H9 (cell line): ENCODE measurements around the gene YPEL1. TPM values are rescaled to one million over a fixed set of nuclear protein-coding genes. Genes with fewer than 3 reads are reported as not detected.

ENCODE experiments used
- DNase-seq: peaks from one replicate; pipeline ENCODE4 v3.0.0-alpha.2; 2017
- H2AFZ ChIP-seq: one replicate; pipeline ENCODE4 v1.6.1; 2013; ENCODE audit warnings: mild to moderate bottlenecking, low read length, control low read depth, moderate library complexity
- H2AK5ac ChIP-seq: 2 replicates; pipeline ENCODE4 v1.6.1; 2013; ENCODE audit warnings: low read length, control low read depth, mixed read lengths; ENCODE audit not compliant: insufficient read length
- H2BK120ac ChIP-seq: one replicate; pipeline ENCODE4 v1.6.1; 2013; ENCODE audit warnings: low read depth, mild to moderate bottlenecking, low read length, control low read depth, inconsistent platforms; ENCODE audit not compliant: poor library complexity, severe bottlenecking
- H2BK12ac ChIP-seq: 2 replicates; pipeline ENCODE4 v1.6.1; 2013; ENCODE audit warnings: low read length, control low read depth, mixed read lengths, low read depth; ENCODE audit not compliant: insufficient read length
- H2BK15ac ChIP-seq: 2 replicates; pipeline ENCODE4 v1.6.1; 2013; ENCODE audit warnings: low read depth, low read length, control low read depth
- H2BK20ac ChIP-seq: one replicate; pipeline ENCODE4 v1.6.1; 2013; ENCODE audit warnings: low read depth, mild to moderate bottlenecking, low read length, control low read depth, inconsistent platforms; ENCODE audit not compliant: poor library complexity, severe bottlenecking
- H2BK5ac ChIP-seq: 2 replicates; pipeline ENCODE4 v1.6.1; 2013; ENCODE audit warnings: low read length, control low read depth, mixed read lengths; ENCODE audit not compliant: insufficient read length
- H3K14ac ChIP-seq: 2 replicates; pipeline ENCODE4 v1.6.1; 2013; ENCODE audit warnings: low read length, control low read depth; ENCODE audit not compliant: insufficient read depth
- H3K18ac ChIP-seq: 2 replicates; pipeline ENCODE4 v1.6.1; 2013; ENCODE audit warnings: low read depth, mild to moderate bottlenecking, mixed read lengths, low read length, control low read depth; ENCODE audit not compliant: insufficient read length
- H3K23ac ChIP-seq: 2 replicates; pipeline ENCODE4 v1.6.1; 2013; ENCODE audit warnings: low read length, control low read depth, mixed read lengths, low read depth; ENCODE audit not compliant: insufficient read length
- H3K23me2 ChIP-seq: 2 replicates; pipeline ENCODE4 v1.6.1; 2013; ENCODE audit warnings: low read depth, mild to moderate bottlenecking, mixed read lengths, low read length, control low read depth; ENCODE audit not compliant: insufficient read length, poor library complexity, severe bottlenecking
- H3K27ac ChIP-seq: 2 replicates; pipeline ENCODE4 v1.5.1; 2013; ENCODE audit warnings: low read length, control low read depth, mixed read lengths, low read depth; ENCODE audit not compliant: insufficient read length
- H3K27me3 ChIP-seq: 2 replicates; pipeline ENCODE4 v1.6.1; 2013; ENCODE audit warnings: low read length, control low read depth, inconsistent platforms; ENCODE audit not compliant: insufficient read depth
- H3K4ac ChIP-seq: 2 replicates; pipeline ENCODE4 v1.6.1; 2013; ENCODE audit warnings: low read depth, mild to moderate bottlenecking, control low read depth, inconsistent platforms, low read length, moderate library complexity
- H3K4me1 ChIP-seq: 2 replicates; pipeline ENCODE4 v1.6.1; 2013; ENCODE audit warnings: low read length, control low read depth, inconsistent platforms; ENCODE audit not compliant: insufficient read depth
- H3K4me2 ChIP-seq: 2 replicates; pipeline ENCODE4 v1.6.1; 2013; ENCODE audit warnings: low read length, control low read depth, mixed read lengths; ENCODE audit not compliant: insufficient read length, insufficient read depth
- H3K56ac ChIP-seq: 2 replicates; pipeline ENCODE4 v1.6.1; 2013; ENCODE audit warnings: low read depth, mild to moderate bottlenecking, mixed read lengths, low read length, control low read depth; ENCODE audit not compliant: insufficient read length
- H3K79me1 ChIP-seq: 2 replicates; pipeline ENCODE4 v1.6.1; 2013; ENCODE audit warnings: low read depth, mild to moderate bottlenecking, moderate library complexity, low read length, control low read depth, inconsistent platforms; ENCODE audit not compliant: insufficient read depth, poor library complexity, severe bottlenecking
- H3K79me2 ChIP-seq: 2 replicates; pipeline ENCODE4 v1.6.1; 2013; ENCODE audit warnings: low read length, control low read depth, inconsistent platforms; ENCODE audit not compliant: insufficient read depth
- H3K9ac ChIP-seq: 2 replicates; pipeline ENCODE4 v1.6.1; 2013; ENCODE audit warnings: low read length, control low read depth, mixed read lengths; ENCODE audit not compliant: insufficient read length; ENCODE audit errors: extremely low read depth
- H3K9me3 ChIP-seq: one replicate; pipeline ENCODE4 v1.6.1; 2013; ENCODE audit warnings: low read depth, low read length, inconsistent platforms; ENCODE audit not compliant: control insufficient read depth
- H3T11ph ChIP-seq: one replicate; pipeline ENCODE4 v1.6.1; 2013; ENCODE audit warnings: mild to moderate bottlenecking, low read length, control low read depth, inconsistent platforms
- H4K20me1 ChIP-seq: one replicate; pipeline ENCODE4 v1.6.1; 2013; ENCODE audit not compliant: control insufficient read depth, insufficient read length, insufficient read depth
- H4K5ac ChIP-seq: 2 replicates; pipeline ENCODE4 v1.6.1; 2013; ENCODE audit warnings: low read depth, mild to moderate bottlenecking, mixed read lengths, low read length, control low read depth; ENCODE audit not compliant: insufficient read length
- H4K8ac ChIP-seq: replicated peaks from 2 replicates; pipeline ENCODE4 v1.6.1; 2013; ENCODE audit warnings: low read length, control low read depth, mixed read lengths, low read depth; ENCODE audit not compliant: insufficient read length
- H4K91ac ChIP-seq: 2 replicates; pipeline ENCODE4 v1.6.1; 2013; ENCODE audit warnings: low read depth, mild to moderate bottlenecking, moderate library complexity, mixed read lengths, low read length, control low read depth; ENCODE audit not compliant: insufficient read length
- H3K27ac Mint-ChIP-seq, 3 experiments: 2 replicates in 2 of 3; 3 replicates in 1 of 3; pipeline ENCODE4 v1.8.0; 2020 to 2021; ENCODE audit warnings: mixed read lengths in 3 of 3, mild to moderate bottlenecking in 1 of 3, moderate library complexity in 1 of 3
- H3K27me3 Mint-ChIP-seq: 2 replicates; pipeline ENCODE4 v1.8.0; 2021; ENCODE audit warnings: low read depth, mild to moderate bottlenecking, moderate library complexity, mixed read lengths
- H3K36me3 Mint-ChIP-seq, 3 experiments: 2 replicates in 2 of 3; 3 replicates in 1 of 3; pipeline ENCODE4 v1.8.0; 2020 to 2021; ENCODE audit warnings: low read depth in 3 of 3, mixed read lengths in 3 of 3; ENCODE audit not compliant: insufficient read depth in 1 of 3
- H3K4me1 Mint-ChIP-seq, 2 experiments: 2 replicates each; pipeline ENCODE4 v1.8.0; 2020; ENCODE audit warnings: mixed read lengths in 2 of 2
- H3K4me3 Mint-ChIP-seq, 2 experiments: 2 replicates in 1 of 2; 3 replicates in 1 of 2; pipeline ENCODE4 v1.8.0; 2020 to 2021; ENCODE audit warnings: mild to moderate bottlenecking in 2 of 2, mixed read lengths in 2 of 2, moderate library complexity in 1 of 2
- H3K9me3 Mint-ChIP-seq, 2 experiments: 2 replicates in 1 of 2; 3 replicates in 1 of 2; pipeline ENCODE4 v1.8.0; 2020; ENCODE audit warnings: mild to moderate bottlenecking in 2 of 2, mixed read lengths in 2 of 2, moderate library complexity in 1 of 2
- WGBS: extraction: QIAGEN DNeasy Blood & Tissue Kit; methylation state at CpG from one replicate; pipeline ENCODE4 v1.1.7; 2013; ENCODE audit warnings: missing lambda C conversion rate, low lambda C conversion rate, mixed read lengths; ENCODE audit not compliant: insufficient read length; ENCODE audit errors: extremely low coverage; 5-methylcytosine and 5-hydroxymethylcytosine counted together
- total RNA-seq: library from RNA; stranded (reverse); gene quantifications from 2 replicates; pipeline ENCODE4 v1.2.1, GENCODE V29; 2021
- TF ChIP-seq, protein P1 (sequence below): fragments of 200-600 bp; sonication (generic); conservative IDR thresholded peaks from 3 replicates; pipeline ENCODE4 v1.8.0; 2021; ENCODE audit warnings: antibody characterized with exemption, mild to moderate bottlenecking

YPEL1 gene
- total RNA-seq, 1 experiment from 2014 or later = 5.4 TPM

- Histone ChIP-seq H3K23ac (no peak overlapping the region), H3K9ac (no peak overlapping the region), H4K5ac (no peak overlapping the region), H4K8ac (no peak overlapping the region), H3K4me2 (no peak overlapping the region), H2BK15ac (no peak overlapping the region), H3K23me2 (no peaks in the 10 kb centered on the region), H2BK20ac (no peak overlapping the region), H3K18ac (no peak overlapping the region), H2BK5ac (no peak overlapping the region), H4K91ac (no peak overlapping the region), H2BK12ac (no peak overlapping the region), H3K4me1 (no peaks in the 10 kb centered on the region), H3K9me3 (no peaks in the 10 kb centered on the region), H3K14ac (no peak overlapping the region), H2BK120ac (no peak overlapping the region), H3K56ac (no peak overlapping the region), H3T11ph (no peak overlapping the region), H3K79me1 (no peaks in the 10 kb centered on the region), H3K79me2 (peaks cover 3% of the 10 kb centered on the region; the same call in 1 of the 2 replicates), H3K27ac (no peak overlapping the region), H4K20me1 (no peaks in the 10 kb centered on the region), H2AFZ (no peak overlapping the region), H2AK5ac (no peak overlapping the region), H3K4ac (no peak overlapping the region), H3K27me3 (no peaks in the 10 kb centered on the region)
- Mint-ChIP-seq H3K27me3 (no peaks in the 10 kb centered on the region), H3K9me3 (no peaks in the 10 kb centered on the region), H3K4me3 (no peak overlapping the region), H3K4me1 (peaks cover 0 to 9% of the 10 kb centered on the region in 2 experiments; a peak in 2 of 4 replicates), H3K36me3 (peaks cover 4 to 17% (median 10%) of the 10 kb centered on the region in 3 experiments; a peak in 6 of 7 replicates), H3K27ac (no peak overlapping the region)
- no CpG with 5 or more reads among the region's 4 CpGs for WGBS
- no peak for DNase-seq
- TF ChIP-seq, protein P1, sequence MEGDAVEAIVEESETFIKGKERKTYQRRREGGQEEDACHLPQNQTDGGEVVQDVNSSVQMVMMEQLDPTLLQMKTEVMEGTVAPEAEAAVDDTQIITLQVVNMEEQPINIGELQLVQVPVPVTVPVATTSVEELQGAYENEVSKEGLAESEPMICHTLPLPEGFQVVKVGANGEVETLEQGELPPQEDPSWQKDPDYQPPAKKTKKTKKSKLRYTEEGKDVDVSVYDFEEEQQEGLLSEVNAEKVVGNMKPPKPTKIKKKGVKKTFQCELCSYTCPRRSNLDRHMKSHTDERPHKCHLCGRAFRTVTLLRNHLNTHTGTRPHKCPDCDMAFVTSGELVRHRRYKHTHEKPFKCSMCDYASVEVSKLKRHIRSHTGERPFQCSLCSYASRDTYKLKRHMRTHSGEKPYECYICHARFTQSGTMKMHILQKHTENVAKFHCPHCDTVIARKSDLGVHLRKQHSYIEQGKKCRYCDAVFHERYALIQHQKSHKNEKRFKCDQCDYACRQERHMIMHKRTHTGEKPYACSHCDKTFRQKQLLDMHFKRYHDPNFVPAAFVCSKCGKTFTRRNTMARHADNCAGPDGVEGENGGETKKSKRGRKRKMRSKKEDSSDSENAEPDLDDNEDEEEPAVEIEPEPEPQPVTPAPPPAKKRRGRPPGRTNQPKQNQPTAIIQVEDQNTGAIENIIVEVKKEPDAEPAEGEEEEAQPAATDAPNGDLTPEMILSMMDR = no peak
These were observed 23.7 kb downstream of the YPEL1 start for GRCh38 chr22:21711851-21712250.
